ENCODE measurements around the gene ACSL3.

Gene ACSL3

GRCh38 chr2:222944552-222944951, 83.7 kb downstream of the ACSL3 start:
- no peak for DNase-seq

GRCh38 chr2:222944971-222945740, 84.3 kb downstream of the ACSL3 start:
- no peak for DNase-seq

- no peak for DNase-seq
Observed at GRCh38 chr2:222945887-222946286, 85.1 kb downstream of the ACSL3 start.

GRCh38 chr2:222946700-222947287, 86.0 kb downstream of the ACSL3 start:
- no peak for DNase-seq

- DNase-seq, result no peak
Observed at GRCh38 chr2:222949073-222949472, 88.2 kb downstream of the ACSL3 start.

GRCh38 chr2:222949690-222950323, 89.0 kb downstream of the ACSL3 start:
- DNase-seq, result no peak

- DNase-seq, result no peak
Observed at GRCh38 chr2:222950638-222951285, 89.9 kb downstream of the ACSL3 start.

GRCh38 chr2:222952204-222952603, 91.4 kb downstream of the ACSL3 start:
- no peak for DNase-seq

- DNase-seq, result no peak
Observed at GRCh38 chr2:222955008-222955407, 94.2 kb downstream of the ACSL3 start.

GRCh38 chr2:222959358-222959757, 98.5 kb downstream of the ACSL3 start:
- DNase-seq, result no peak

GRCh38 chr2:222960126-222960525, 99.3 kb downstream of the ACSL3 start:
- no peak for DNase-seq

GRCh38 chr2:222963641-222964040, 102.8 kb downstream of the ACSL3 start:
- no peak for DNase-seq

- no peak for DNase-seq
Observed at GRCh38 chr2:222964376-222965031, 103.7 kb downstream of the ACSL3 start.

- DNase-seq, result no peak
Observed at GRCh38 chr2:222965555-222965954, 104.7 kb downstream of the ACSL3 start.

- no peak for DNase-seq
Observed at GRCh38 chr2:222968550-222969155, 107.8 kb downstream of the ACSL3 start.

- no peak for DNase-seq
Observed at GRCh38 chr2:222969491-222969890, 108.7 kb downstream of the ACSL3 start.

- no peak for DNase-seq
Observed at GRCh38 chr2:222972420-222972819, 111.6 kb downstream of the ACSL3 start.

GRCh38 chr2:222973237-222973636, 112.4 kb downstream of the ACSL3 start:
- no peak for DNase-seq

GRCh38 chr2:222973733-222974132, 112.9 kb downstream of the ACSL3 start:
- no peak for DNase-seq

- no peak for DNase-seq
Observed at GRCh38 chr2:222976521-222977061, 115.8 kb downstream of the ACSL3 start.

GRCh38 chr2:222977121-222977520, 116.3 kb downstream of the ACSL3 start:
- no peak for DNase-seq

- DNase-seq, result no peak
Observed at GRCh38 chr2:222978850-222979249, 118.0 kb downstream of the ACSL3 start.

All from CD4-positive, alpha-beta T cell treated with Interleukin-4 for 1 hour (primary cell).